ENCODE measurements around the gene IFNL3.
"Not testable (repeated sequence)": the region's sequence is repeated elsewhere in the genome, so short reads cannot be mapped to it uniquely, and the experiment has no call there.

Gene IFNL3

DNA sequence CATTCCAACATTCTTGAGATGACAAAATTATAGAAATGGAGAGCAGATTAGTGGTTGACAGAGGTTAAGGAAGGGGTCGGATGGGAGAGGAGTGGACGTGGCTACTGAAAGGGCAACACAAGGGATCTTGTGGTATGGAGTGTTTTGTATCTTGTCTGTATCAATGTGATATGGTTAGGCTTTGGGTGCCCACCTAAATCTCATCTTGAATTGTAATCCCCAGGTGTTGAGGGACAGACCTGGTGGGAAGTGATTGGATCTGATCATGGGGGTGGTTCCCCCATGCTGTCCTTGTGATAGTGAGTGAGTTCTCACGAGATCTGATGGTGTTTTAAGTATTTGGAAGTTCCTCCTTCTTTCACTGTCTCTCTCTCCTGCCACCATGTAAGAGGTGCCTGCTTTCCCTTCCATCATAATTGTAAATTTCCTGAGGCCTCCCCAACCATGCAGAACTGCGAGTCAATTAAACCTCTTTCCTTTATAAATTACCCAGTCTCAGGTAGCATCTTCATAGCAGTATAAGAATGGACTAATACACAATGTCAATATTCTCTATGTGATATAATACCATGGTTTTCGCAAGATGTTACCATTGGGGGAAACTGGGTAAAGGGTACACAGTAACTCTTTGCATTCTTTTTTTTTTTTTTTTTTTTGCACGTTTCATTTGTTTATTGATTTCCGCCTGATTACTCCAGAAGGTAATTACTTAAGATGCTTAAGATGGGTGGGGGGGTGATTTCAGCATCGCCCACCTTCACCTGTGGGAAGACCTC is 8.8 kb upstream of the IFNL3 start:
- no peak for DNase-seq (ENCODE audit: low read depth)

DNA sequence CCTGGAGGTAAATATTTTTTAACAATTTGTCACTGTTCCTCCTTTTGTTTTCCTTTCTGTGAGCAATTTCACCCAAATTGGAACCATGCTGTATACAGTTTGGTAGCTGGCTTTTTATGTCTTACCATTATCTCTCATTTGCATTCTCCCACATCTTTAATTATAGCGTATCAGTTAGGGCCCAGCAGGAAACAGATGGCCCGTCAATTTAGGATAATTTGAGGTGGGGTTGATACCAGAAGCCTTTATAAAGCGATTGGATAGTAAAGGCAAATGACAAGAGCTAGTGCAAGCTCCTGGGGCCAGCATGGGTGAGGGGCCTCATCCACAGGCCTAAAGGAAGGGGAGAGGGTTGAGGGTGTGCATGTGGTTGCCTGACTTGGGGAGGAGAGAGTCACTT is 7.7 kb upstream of the IFNL3 start:
- DNase-seq (ENCODE audit: low read depth): no peak

DNA sequence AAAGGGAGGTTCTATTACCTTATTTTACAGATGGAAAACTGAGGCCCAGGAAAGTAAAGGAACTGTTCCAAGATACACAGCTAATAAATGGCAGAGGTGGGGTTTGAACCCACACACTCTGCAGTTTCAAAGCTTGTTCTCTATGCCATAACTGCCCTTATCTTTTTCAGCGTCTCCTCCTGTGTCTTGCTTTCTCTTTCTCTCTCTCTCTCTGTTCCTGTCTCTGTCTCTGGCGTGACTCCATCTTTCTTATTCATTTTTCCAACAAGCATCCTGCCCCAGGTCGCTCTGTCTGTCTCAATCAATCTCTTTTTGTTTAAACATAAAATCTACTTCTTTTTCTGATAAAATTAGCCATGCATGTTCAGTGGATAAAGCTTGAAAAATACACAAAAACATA is 7.0 kb upstream of the IFNL3 start:
- DNase-seq (ENCODE audit: low read depth): no peak

DNA sequence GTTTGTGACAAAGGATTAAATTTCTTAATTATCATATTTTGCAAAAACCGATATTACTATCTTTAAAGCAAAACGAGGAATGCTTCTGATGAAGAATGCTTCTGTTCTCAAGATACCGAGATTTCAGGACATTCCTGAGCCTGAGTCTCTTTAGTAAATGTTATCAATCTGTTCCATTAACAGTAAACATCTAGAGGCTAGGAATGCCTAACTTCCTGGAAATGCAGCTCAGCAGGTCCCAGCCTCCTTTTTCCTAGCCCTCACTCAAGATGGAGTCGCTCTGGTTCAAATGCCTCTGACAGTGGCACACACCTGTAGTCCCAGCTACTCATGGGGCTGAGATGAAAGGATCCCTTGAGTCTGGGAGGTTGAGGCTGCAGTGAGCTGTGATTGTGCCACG is 6.3 kb upstream of the IFNL3 start:
- DNase-seq (ENCODE audit: low read depth): no peak

DNA sequence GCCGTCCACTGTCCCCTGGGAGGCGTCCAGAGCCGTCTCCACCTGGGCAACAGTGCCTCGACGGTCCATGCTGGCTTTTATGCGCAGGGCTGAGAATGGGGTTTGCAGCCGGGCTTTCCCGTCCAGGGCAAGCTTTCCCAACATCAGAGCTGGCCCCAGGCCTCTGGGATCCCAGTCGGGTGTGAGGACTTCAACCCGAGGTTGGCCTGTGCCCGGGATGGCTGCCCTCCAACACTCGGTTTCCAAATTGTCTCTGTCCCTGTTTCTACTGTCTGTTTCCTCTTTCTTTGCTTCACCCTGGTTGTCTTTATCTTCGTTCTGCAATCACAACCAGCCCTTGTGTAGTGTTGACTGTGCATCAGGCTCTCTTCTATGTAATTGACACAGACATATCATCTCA is 4.0 kb upstream of the IFNL3 start, which contains the start of gene IFNL4:
TSS of gene IFNL4 (minus strand) at position 51 of the 400 bp plus-strand sequence.
- DNase-seq (ENCODE audit: low read depth): no peak

DNA sequence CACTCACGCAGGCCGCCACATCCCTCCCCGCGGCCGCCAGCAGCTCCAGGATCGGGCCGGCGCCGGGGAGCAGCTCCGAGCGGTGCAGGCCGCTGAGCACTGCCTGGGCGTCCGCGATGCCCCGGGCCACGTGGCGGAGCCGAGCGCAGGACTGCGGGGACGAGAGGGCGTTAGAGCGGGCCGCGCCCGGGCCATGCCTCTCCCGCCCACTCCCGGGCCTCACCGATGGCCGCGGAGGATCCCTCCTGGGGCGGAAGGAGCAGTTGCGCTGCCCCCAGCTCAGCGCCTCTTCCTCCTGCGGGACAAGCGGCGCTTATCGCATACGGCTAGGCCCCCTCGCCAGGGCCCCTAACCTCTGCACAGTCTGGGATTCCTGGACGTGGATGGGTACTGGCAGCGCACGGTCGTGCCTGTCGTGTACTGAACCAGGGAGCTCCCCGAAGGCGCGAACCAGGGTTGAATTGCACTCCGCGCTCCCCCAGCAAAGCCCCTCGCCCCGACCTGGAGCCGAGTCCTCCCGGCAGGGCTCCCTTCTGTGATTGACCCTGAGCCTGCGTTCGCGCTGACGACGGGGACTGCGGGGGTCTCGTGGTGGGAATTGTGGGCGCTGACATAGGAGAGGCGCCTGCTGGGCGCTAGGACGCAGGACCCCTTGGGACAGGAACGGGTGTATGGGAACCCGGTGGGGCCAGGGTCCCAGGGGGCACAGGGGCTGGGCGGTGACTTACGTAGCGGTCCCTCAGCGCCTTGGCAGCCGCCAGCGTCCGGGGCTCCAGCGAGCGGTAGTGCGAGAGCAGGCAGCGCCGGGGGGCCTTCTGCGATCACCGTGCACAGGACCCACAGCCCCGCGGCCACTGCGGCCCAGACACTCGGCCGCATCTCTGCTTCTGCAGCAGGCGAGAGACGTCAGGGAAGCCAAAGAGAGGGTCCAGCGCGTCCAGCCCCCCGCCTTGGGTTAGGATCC is 3.2 kb upstream of the IFNL3 start:
- no peak for DNase-seq (ENCODE audit: low read depth)

DNA sequence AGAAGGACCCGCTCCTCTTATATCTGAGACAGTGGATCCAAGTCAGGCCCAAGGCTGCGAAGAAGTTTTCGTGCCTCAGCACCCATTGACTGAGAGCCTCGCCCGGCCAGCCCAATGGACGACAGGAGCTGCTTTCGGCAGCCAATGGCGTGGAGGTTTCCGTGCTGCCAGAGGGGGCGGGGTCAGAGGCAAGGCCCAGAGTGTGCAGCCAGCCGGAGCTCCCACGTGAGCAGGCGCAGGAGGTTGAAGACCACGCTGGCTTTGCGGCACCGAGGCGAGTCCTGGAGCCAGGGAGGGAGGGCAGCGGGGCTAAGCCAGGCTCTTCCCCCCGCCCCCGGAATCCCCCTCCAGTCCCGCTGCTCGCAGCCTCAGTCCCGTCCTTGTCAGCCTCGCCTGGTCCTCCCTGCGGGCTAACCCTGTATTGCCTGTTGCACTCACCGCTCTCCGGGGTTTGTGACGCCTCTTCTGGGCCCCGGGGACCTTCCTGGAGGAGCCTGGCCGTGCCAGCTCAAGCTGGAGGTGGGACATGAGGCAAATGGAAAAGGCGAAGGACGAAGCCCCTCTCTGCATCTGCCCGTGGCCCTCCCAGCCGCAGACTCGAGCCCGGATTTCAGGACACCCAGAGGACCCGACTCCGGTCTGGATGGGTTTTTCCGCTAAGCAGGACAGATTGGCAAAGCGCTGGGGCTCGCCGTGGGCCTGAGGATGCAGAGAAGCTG is 2.3 kb upstream of the IFNL3 start:
- DNase-seq (ENCODE audit: low read depth): no peak

DNA sequence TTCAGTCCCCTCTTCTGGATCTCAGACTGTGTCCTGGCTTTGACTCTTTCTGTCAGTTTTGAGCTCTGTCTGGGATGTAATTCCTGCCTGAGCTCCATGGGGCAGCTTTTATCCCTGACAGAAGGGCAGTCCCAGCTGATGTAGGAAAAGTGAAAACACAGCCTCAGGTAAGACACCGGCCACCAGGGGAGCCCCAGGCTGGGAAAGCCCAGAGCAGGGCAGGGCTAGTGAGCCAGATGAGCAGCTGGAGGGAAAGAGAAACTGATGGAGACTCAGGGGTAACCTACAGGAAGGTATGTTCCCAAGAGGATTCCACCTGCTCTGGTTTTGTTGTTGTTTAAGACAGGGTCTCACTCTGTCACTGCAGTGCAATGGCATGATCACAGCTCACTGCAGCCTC is 360 bp upstream of the IFNL3 start:
- DNase-seq (ENCODE audit: low read depth): not testable (repeated sequence)

DNA sequence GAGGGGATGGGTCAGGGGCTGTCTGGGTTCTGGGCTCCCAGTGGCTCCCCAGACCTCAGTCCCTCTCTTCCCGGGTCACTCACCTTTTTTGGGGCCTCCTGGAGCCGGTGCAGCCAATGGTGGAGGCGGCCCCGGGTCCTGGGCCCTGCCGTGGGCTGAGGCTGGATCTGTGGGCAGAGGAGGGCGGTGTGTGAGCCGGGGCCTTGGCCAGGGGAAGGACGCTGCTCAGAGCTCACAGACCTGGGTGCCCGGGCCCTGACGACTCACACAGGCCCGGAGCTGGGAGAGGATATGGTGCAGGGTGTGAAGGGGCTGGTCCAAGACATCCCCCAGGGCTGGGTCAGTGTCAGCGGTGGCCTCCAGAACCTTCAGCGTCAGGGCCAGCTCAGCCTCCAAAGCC is 1.1 kb downstream of the IFNL3 start:
- DNase-seq (ENCODE audit: low read depth): not testable (repeated sequence)

DNA sequence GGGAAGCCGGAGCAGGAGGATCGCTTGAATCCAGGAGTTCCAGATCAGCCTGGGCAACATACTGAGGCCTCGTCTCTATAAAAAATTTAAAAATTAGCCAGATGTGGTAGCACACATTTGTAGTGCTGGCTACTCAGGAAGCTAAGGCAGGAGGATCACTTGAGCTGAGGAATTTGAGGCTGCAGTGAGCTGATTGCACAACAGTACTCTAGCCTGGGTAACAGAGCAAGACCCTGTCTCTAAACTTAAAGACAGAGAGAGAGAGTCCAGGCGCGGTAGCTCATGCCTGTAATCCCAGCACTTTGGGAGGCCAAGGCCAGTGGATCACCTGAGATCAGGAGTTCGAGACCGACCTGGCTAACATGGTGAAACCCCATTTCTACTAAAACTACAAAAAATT is 4.4 kb downstream of the IFNL3 start:
- DNase-seq (ENCODE audit: low read depth): no peak

DNA sequence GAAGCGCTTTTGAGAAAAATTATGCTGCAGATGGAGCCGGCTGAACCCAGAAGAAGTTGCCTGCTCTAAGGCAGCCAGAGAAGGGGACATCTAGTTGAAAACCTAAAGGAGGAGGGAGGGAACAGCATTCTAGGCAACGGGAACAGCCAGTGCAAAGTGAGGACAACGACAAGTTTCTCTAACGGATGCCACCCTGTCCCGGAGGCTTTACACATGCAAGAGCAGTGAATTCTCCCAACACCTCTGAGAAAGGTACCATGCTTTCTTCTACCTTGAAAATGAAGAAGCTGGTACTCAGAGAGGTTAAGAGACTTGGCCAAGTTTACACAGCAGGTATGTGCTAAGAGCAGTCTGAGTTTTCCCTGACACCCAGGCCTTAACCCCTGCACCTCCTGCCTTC is 5.9 kb downstream of the IFNL3 start:
- no peak for DNase-seq (ENCODE audit: low read depth)

DNA sequence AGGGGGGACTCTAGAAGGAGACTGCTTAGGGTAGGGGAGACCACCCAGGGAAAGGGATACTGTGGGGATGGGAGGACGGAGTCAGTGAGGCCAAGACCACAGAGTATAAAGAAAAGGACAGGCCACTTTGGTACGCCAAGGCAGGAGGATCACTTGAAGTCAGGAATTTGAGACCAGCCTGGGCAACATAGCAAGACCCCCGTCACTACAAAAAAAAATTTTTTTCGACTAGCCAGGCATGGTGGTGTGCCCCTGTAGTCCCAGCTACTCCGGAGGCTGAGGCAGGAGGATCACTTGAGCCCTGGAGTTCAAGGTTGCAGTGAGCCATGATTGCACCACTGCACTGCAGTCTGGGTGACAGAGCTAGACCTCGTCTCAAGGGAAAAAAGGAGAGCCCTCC is 6.6 kb downstream of the IFNL3 start:
- no peak for DNase-seq (ENCODE audit: low read depth)

DNA sequence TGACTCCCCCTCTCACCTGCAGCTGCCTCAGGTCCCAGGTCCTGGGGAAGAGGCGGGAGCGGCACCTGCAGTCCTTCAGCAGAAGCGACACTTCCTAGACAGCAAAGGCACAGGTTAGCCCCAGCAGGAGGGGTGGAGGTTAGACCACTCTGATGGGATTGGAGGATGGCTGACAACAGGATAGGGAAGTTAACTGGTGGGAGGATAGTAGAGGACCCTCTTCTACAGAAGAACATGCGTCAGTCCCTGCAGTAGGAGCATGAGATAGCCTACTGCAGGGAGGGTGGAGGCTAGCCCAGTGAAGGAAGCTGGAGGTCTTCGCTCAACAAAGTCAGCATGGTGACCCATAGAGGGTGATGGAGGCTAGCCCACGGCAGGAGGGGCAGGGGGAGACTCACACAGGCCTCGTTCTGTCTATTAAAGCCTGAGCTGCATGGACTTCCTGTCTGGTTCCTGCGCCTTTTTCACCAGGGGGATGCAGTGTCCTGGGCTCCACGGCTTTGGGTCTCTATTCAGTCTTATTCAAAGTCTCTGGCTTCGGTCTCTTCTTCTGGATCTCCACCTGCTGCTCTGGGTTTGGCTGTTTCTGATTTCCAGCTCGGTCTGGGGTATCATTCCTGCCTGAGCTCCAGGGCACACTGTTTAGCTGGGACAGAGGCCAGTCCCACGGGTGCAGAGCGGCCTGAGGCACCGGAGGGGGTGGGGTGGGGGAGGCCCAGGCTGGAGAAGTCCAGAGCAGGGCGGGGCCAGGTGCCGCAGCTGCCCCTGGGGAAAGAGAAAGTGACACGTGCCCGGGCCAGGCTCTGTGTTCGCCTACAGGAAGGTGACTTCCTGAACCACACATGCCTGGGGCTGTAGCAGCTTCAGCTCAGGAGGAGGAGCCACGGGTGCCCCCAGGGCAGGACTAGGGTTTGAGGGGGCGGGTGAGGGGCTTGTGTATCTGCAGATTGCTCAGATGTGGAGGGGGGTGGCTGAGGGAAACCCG is 7.3 kb downstream of the IFNL3 start:
- DNase-seq (ENCODE audit: low read depth): no peak

DNA sequence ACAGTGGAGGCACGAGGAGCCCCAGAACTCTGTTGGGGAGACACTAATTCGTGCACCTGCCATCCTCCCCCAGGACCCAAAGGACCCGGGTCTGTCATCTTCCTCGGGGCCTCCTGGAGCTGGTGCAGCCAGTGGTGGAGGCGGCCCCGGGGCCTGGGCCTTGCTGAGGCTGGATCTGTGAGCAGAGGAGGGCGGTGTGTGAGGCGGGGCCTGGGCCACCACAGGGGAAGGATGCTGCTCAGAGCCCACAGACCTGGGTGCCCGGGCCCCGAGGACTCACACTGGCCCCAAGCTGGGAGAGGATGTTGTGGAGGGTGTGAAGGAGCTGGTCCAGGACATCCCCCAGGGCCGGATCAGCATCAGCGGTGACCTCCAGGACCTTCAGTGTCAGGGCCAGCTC is 8.3 kb downstream of the IFNL3 start:
- no peak for DNase-seq (ENCODE audit: low read depth)

DNA sequence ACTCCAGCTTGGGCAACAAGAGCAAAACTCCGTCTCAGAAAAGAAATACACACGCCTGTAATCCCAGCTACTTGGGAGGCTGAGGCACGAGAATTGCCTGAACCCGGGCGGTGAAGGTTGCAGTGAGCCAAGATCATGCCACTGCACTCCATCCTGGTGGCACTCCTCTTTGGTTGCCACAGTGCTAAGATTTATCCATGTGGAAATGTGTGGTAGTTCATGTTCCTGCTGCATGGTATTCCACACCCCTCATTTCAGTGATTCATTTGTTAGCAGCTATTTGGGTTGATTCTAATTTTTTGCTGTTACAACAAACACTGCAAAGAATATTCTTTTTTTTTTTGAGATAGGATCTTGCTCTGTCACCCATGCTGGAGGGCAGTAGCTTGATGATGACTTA is 12.1 kb downstream of the IFNL3 start:
- no peak for DNase-seq (ENCODE audit: low read depth)

DNA sequence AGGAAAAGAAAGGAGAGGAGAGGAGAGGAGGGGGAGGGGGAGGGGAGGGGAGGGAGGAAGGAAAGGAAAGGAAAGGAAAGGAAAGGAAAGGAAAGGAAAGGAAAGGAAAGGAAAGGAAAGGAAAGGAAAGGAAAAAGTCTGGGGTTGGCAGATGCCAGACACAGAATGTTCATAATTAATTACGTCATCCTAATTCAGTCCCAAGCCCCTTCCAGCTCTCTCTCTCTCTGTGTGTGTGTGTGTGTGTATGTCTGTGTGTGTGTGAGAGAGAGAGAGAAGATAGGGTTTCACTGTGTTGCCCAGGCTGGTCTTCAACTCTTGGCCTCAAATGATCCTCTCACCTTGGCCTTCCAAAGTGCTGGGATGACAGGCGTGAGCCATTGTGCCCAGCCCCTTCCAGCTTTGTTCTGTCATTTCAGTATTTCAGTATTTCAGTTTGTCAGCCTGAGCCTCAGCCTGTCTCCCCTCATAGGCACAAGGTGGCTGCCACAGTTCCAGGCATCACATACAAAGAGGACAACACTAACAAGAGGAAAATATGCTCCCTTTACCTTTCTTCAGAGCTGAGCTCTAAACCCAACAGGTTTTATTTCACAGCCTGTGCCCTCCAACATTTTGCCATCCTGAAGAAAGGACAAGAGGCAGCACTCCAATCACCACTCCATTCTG is 14.6 kb downstream of the IFNL3 start:
- DNase-seq (ENCODE audit: low read depth): no peak

DNA sequence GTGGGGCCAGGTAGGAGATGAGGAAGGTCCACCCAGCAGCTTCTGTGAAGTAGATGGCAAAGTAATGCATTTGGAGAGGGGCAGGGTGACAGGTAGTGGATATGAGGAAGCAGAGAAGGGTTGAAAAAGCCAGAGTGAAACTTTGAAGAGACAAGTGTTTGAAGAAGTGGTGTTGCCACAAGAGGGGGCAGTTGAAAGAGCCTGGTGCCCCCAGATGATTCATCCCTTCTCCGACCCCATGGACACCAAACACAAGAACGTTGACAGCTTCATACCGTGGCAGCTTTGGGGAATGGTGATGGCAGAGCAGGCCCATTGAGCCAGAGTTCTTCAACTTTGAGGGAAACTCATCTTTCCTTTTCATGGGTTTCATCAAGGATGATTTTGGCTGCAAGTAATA is 19.9 kb downstream of the IFNL3 start:
- no peak for DNase-seq (ENCODE audit: low read depth)

DNA sequence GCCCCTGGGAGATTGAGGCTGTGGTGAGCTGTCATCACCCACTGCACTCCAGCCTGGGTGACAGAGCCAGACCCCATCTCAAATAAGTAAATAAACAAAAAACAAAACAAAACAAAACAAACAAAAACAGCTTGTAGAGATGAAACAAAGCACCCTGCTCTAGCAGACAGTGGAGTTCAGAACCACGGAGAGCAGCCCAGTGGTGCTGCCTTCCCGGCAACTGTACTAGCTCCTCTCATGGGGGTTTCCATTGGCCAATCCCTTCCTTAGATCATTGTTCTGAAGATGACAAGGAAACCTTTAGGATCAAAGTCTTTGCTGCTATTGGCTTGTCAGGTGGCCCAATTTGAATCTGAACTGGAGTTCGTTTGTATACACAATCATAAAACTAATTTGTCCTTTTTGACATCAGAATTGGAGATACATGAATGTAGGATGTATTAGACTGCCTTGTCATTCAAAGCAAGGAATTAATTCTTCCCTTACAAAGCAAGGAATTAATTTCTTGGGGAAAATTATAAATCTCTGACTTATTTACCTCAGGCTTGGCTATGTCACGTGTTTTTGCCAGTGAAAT is 21.0 kb downstream of the IFNL3 start:
- no peak for DNase-seq (ENCODE audit: low read depth)

DNA sequence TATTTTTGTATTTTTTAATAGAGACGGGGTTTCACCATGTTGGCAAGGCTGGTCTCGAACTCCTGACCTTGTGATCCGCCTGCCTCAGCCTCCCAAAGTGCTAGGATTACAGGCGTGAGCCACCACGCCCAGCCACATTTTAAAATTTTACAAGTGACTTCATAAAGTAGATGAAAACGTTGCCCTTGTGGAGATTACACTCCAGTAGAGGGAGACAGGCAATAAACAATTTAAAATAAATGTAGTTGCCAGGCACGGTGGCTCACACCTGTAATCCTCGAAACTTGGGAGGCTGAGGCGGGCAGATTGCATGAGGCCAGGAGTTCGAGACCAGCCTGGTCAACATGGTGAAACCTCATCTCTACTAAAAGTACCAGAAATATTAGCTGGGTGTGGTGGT is 25.7 kb downstream of the IFNL3 start:
- not testable (repeated sequence) for DNase-seq (ENCODE audit: low read depth)

DNA sequence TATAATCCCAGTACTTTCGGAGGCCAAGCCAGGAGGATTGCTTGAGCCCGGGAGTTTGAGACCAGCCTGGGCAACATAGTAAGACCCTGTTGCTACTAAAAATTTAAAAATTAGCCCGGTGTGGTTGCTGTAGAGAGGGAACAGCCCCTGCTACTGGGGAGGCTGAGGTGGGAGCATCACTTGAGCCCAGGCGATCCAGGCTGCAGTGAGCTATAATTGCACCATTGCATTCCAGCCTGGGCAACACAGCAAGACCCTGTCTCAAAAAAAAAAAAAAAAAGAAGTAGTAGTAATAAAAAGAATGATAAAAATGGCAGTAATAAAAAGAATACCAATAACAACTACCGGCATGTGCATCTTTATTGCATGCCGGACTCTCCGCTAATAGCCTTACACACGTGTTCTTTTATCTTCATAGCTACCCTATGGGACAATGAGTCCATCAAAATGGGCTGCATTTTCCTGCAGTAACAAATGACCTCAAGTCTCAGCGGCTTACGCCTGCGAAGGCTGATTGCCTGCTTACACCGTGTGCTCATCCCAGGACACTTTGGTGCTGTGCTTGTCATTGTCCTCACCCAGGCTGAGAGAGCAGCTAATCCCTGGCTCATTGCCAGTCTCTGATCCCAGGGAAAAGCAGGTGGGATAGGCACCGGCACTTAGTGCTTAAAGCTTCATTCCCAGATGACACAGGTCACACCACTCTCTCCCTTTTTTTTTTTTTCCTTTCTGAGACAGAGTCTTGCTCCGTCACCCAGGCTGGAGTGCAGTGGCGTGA is 26.4 kb downstream of the IFNL3 start:
- no peak for DNase-seq (ENCODE audit: low read depth)

Data from stimulated activated CD8-positive, alpha-beta memory T cell treated with anti-CD3 and anti-CD28 coated beads, Interleukin-12 subunit alpha, Interleukin-12 subunit beta, amount 100 ng/mL, for 4 hours (primary cell).